RKO (cell line): ENCODE data around the gene GEMIN7.
"Not testable (repeated sequence)": the region's sequence is repeated elsewhere in the genome, so short reads cannot be mapped to it uniquely, and the experiment has no call there.

Experiments used
- DNase-seq: peaks from one replicate; pipeline ENCODE4 v3.0.0-alpha.2; 2016; ENCODE audit warnings: low spot score

The GEMIN7 gene

DNA sequence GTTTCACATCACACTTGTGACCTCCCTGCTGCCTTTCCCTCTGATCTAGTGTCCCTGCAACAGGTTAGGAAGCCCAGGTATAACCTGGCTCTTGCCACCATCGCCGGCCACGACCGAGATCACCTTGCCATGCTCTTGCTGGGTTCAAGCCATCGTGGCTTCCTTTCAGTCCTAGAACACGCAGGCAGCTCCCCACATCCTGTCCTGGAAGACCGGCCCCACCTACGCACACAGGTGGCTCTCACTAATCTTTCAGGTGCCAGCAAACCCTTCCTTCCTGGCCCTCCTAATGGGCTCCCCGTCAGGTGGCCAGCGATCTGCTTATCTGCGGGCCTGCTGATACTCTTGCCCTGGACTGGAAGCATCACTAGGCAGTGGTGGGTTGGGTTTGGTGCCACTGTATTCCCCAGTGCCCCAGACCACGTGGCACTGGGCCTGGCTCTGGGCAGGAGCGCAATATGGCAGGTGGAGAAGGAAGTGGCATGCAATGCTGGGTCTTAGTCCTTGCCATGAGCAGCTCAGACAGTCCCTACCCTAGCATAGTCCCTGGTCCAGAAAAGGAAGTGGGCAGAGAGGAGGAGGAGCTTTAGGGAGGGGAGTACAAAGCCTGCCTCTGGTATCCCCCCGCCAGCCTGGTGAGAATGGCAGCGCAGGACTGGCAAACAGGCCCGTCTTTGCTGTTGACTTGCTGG lies 25.7 kb downstream of the GEMIN7 start:
- no peak for DNase-seq

DNA sequence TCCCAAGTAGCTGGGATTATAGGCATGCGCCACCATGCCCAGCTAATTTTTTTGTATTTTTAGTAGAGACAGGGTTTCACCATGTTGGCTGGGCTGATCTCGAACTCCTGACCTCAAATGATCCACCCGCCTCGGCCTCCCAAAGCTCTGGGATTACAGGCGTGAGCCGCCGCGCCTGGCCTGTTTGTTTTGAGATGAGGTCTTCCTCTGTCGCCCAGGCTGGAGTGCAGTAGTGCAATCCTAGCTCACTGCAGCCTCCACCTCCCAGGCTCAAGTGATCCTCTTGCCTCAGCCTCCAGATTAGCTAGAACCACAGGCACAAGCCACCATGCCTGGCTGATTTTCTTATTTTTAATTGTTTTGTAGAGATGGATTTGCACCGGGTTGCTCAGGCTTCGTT lies 27.3 kb downstream of the GEMIN7 start:
- not testable (repeated sequence) for DNase-seq

GRCh38 chr19:45107621-45108150 lies 28.6 kb downstream of the GEMIN7 start:
- DNase-seq = no peak

DNA sequence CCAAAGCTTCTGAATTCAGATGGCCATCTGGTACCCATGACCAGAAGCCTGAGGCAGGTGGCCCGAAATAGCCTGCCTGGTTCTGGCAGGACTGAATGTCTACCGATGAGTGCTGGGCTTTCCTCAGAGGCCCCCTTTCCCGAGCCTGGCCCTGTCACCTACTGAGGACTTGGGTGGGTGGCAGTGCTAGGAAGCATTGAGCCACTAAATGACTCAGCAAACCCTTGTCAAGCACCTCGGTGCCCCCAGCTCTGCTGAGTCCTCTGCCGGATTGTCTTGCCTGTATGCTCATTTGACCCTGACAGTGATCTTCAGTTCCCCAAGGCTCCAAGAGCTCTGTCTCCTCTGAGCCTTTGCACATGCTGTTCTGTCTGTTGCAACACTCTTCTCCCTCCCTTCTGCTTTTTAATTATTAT lies 31.8 kb downstream of the GEMIN7 start:
- no peak for DNase-seq

DNA sequence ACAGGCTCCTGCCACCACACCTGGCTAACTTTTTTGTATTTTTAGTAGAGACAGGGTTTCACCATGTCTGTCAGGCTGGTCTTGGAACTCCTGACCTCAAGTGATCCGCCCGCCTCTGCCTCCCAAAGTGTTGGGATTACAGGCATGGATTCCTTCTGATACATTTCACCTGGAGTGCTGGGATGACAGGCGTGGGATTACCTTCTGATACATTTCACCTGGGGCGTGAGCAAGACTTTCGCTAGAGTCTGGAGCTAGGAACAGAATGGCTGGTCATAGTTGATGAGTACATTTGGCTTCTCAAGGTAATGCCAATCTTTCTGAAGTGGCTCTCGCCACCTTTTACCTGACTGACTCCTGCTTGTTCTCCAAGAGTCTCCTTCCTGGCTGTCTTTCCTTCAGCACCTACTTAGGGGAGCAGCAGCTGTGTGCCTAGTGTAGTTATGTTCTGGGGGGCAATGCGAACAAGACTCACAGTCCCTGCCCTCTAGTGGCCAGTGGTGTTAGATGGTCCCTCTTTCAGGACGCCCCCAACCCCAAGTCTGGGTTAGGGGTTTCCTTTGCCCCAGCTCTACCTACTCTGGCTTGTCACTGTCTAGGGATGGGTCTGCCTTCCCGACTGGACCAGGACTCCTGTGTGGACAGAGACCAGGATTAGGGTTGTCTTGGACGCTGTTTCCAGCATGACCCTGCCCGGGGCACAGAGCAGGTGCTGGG lies 33.2 kb downstream of the GEMIN7 start:
- DNase-seq = no peak

DNA sequence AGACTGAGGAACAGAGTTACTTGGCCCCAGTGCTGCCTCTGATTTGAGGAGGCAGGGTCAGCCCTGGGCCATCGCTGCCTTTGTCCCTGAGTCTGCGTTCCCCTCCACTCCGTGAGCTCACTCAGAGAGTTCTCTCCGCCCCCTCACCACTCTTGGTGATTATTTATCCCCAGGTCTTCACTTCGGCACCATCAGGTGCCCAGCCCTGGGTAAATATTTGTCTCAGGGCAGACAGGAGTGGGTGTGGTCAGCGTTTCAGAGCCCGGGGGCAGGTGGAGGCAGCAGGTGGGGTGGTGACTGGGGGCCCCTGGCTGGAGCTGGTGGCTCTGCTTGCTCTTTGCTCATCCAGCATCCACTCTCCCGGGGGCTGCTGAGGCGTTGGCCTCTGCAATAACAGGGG lies 34.6 kb downstream of the GEMIN7 start:
- DNase-seq = no peak

- no peak for DNase-seq
Observed at GRCh38 chr19:45114116-45114515, 35.1 kb downstream of the GEMIN7 start.

- DNase-seq = no peak
Observed at GRCh38 chr19:45115809-45116615, 37.0 kb downstream of the GEMIN7 start.

- DNase-seq = no peak
Observed at GRCh38 chr19:45117167-45117594, 38.1 kb downstream of the GEMIN7 start.

GRCh38 chr19:45117671-45118070 lies 38.6 kb downstream of the GEMIN7 start:
- DNase-seq = no peak

GRCh38 chr19:45118106-45118505 lies 39.0 kb downstream of the GEMIN7 start:
- no peak for DNase-seq

DNA sequence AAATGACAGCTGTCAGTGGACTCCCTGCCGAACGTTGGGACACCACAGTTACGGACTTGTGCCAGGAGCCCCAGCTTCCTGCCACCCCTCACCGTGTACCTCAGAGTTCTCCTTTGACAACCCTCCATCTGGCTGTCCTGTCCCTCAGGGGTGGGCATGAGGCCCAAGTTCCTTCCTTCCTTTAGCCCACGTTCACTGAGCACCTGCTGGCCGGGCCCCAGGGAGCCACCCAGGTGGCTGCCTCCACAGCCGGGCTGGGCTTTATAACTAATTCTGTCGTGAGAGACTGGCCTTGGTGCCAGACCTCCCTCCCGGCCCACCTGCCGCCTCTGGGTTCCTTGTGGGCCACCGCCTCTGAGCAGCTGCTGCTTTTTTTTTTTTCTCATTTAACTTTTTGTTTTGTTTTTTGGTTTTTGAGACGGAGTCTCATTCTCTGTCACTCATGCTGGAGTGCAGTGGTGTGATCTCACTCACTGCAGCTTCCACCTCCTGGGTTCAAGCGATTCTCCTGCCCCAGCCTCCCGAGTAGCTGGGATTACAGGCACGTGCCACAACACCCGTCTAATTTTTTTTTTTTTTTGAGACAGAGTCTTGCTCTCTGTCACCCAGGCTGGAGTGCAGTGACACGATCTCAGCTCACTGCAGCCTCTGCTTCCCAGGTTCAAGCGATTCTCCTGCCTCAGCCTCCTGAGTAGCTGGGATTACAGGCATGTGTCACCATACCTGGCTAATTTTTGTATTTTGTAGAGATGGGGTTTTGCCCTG lies 39.7 kb downstream of the GEMIN7 start:
- DNase-seq = not testable (repeated sequence)

DNA sequence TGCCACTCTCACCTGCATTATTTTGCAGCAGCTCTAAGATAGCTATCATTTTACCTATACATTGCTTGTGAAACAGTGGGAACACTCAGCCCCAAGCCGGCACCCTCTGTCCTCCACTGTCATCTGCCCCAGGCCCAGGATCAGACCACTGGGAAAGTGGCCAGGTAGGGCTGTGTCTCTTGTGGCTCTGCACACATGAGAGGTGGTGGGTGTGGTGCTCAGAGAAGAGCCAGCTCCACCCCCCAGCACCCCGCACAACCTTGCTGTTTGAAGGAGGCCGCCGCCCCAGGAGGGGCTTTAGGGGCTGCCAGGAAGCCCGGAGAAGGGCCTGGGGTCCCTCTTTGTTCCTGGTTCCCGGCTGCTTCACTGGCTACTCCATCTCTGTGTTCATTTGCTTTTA lies 40.5 kb downstream of the GEMIN7 start:
- no peak for DNase-seq

GRCh38 chr19:45121827-45122345 lies 42.8 kb downstream of the GEMIN7 start:
- no peak for DNase-seq

- DNase-seq = no peak
Observed at GRCh38 chr19:45122832-45123231, 43.8 kb downstream of the GEMIN7 start.

DNA sequence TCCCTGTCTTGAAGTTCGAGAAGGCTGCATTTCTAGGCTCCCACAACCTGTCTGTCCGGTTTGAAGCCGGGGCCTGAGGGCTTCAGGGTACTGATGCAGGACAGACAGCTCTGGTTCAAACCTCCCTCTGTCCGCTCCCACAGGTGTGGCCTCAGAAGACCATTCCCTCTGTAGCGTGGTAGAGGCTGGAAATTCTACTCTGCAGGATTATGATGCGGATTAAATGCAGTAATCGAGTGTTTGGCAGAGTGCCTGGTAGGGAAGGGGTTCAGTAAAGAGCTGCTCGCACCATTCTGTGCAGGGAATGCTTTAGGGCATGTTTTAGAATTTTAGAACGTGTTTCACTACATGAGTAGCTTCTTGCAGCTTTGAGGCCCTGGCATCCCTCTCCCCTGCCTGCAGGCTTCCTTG lies 44.4 kb downstream of the GEMIN7 start:
- no peak for DNase-seq

GRCh38 chr19:45124021-45124420 lies 45.0 kb downstream of the GEMIN7 start:
- DNase-seq = no peak

- DNase-seq = no peak
Observed at GRCh38 chr19:45125360-45125759, 46.3 kb downstream of the GEMIN7 start.

DNA sequence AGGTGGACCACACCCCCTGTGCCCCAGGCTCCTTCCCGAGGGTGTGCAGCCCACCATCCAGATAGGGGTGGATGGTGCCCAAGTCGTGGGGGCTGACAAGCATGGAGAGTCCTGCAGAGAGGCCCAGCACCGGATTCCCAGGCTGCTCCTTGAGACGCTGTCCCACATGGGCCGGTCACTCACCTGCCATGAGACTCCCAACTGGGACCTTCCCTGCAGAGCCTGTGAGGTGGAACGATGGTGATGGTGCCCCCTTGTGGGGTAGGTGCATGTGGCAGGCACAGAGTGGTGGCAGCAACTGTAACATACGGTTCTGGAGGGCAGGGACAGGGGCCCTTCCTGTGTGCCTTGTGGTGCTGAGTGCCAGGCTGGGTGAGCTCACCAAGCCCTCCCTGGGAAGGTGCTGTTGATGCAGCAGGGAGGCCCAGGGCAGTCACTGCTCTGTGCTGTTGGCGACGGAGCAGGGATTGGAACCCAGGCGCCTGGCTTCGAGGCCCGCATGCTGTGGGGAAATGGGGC lies 47.0 kb downstream of the GEMIN7 start:
- DNase-seq = peak; percentile 53

DNA sequence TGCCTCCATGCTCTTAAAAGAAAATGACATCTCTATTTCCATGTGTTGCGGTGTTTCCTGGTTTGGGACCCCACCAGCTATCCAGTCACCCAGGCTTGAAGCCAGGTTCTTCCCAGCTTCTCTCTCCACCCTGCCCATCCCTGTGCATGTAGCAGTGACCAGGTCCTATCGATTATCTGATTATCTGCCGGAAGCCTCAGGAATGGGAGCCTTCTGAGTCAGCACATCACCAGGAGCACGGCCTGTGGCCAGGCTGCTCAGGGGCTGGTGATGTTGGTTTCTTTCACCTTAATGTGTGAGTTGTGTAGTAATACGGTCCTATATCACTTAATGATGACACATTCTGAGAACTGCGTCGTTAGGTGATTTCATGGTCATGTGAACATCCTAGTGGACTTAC lies 47.6 kb downstream of the GEMIN7 start:
- DNase-seq = no peak

- no peak for DNase-seq
Observed at GRCh38 chr19:45128146-45128545, 49.1 kb downstream of the GEMIN7 start.
